GM12878 (cell line): ENCODE measurements around the gene PEX11B. TPM values are rescaled to one million over a fixed set of nuclear protein-coding genes. Genes with fewer than 3 reads are reported as not detected.

Experiments
- ATAC-seq: fragments of 200-7000 bp; cut with Tn5 transposase; 3 replicates; pipeline ENCODE4 v1.9.1; 2020; ENCODE audit warnings: mild to moderate bottlenecking, moderate library complexity
- BruUV-seq: library from RNA; stranded (reverse); fragments of 400-500 nt; replicated peaks from 2 replicates; lab custom pipeline; 2021; lab: Mats Ljungman, UMichigan
- CTCF ChIA-PET: fragments of 300-600 bp; sonication (Branson Sonifier 250); formaldehyde crosslinking; extraction: SDS; loops from one replicate; lab custom pipeline; 2021; ENCODE audit warnings: inconsistent platforms; lab: Yijun Ruan, JAX
- POLR2A ChIA-PET: fragments of 350-600 bp; formaldehyde crosslinking; extraction: SDS; loops from one replicate; lab custom pipeline; 2021; ENCODE audit warnings: inconsistent platforms; lab: Charles Lee
- RAD21 ChIA-PET: fragments of 300-600 bp; sonication (Branson Sonifier 250); formaldehyde crosslinking; loops from one replicate; lab custom pipeline; 2023; ENCODE audit warnings: antibody characterized with exemption; ENCODE audit not compliant: unreplicated experiment; lab: Charles Lee
- SMC1A ChIA-PET: fragments of 300-600 bp; sonication (Branson Sonifier 250); formaldehyde crosslinking; loops from one replicate; lab custom pipeline; 2023; ENCODE audit not compliant: unreplicated experiment, uncharacterized antibody; lab: Charles Lee
- DNase-seq: peaks from one replicate; pipeline ENCODE4 v3.0.0-alpha.2; 2011; ENCODE audit warnings: low read depth, low spot score
- FAIRE-seq: peaks from 3 replicates; lab custom pipeline; 2011; peaks lifted over from hg19 to GRCh38; lab: Jason Lieb, UNC
- H2AFZ ChIP-seq: 2 replicates; pipeline ENCODE4 v1.6.0; 2011; ENCODE audit warnings: low read depth, low read length, control low read depth; ENCODE audit not compliant: control insufficient read depth
- H3K27ac ChIP-seq: 2 replicates; pipeline ENCODE4 v1.5.1; 2011; ENCODE audit warnings: control low read depth; ENCODE audit not compliant: control insufficient read depth, insufficient read depth
- H3K27me3 ChIP-seq, 2 experiments: replicated peaks in 1 of 2; 2 replicates each; pipeline versions ENCODE4 v1.6.0 to v1.6.1; 2011; ENCODE audit warnings: low read length in 1 of 2; ENCODE audit not compliant: control insufficient read depth in 2 of 2, insufficient read depth in 2 of 2
- H3K36me3 ChIP-seq, 2 experiments: 2 replicates each; pipeline ENCODE4 v1.5.1; 2011; ENCODE audit warnings: low read length in 1 of 2; ENCODE audit not compliant: control insufficient read depth in 2 of 2, insufficient read depth in 2 of 2
- H3K4me1 ChIP-seq: 2 replicates; pipeline ENCODE4 v1.6.1; 2011; ENCODE audit warnings: mild to moderate bottlenecking, low read length, moderate library complexity, mixed read lengths; ENCODE audit not compliant: control insufficient read depth, insufficient read depth
- H3K4me2 ChIP-seq: 2 replicates; pipeline ENCODE4 v1.6.0; 2011; ENCODE audit warnings: control low read depth; ENCODE audit not compliant: control insufficient read depth, insufficient read depth
- H3K4me3 ChIP-seq: fragments of 200-600 bp; sonication (generic); 2 replicates; pipeline ENCODE4 v1.5.1; 2016
- H3K79me2 ChIP-seq: 2 replicates; pipeline ENCODE4 v1.6.0; 2011; ENCODE audit warnings: low read length; ENCODE audit not compliant: control insufficient read depth, insufficient read depth
- H3K9ac ChIP-seq: 2 replicates; pipeline ENCODE4 v1.8.0; 2011; ENCODE audit warnings: low read length, control low read depth, mixed read lengths; ENCODE audit not compliant: control insufficient read depth, insufficient read depth
- H3K9me3 ChIP-seq: replicated peaks from 3 replicates; pipeline ENCODE4 v1.5.1; 2011; ENCODE audit warnings: mild to moderate bottlenecking, low read length; ENCODE audit not compliant: control insufficient read depth, insufficient read depth
- H4K20me1 ChIP-seq: 2 replicates; pipeline ENCODE4 v1.6.0; 2011; ENCODE audit not compliant: control insufficient read depth, insufficient read depth
- CUX1 ChIP-seq: IDR thresholded peaks from 2 replicates; pipeline ENCODE4 v1.6.1; 2012; ENCODE audit warnings: improper control_type of control experiment, low read depth, low read length; ENCODE audit not compliant: insufficient replicate concordance
- E2F8 ChIP-seq: fragments of 450-650 bp; IDR thresholded peaks from 2 replicates; pipeline ENCODE4 v1.6.1; 2018; ENCODE audit warnings: mild to moderate bottlenecking, low read depth, moderate library complexity; ENCODE audit not compliant: partially characterized antibody
- ETV6 ChIP-seq, 2 experiments: fragments of 450-650 bp in 1 of 2; IDR thresholded peaks in 1 of 2; conservative IDR thresholded peaks in 1 of 2; 2 replicates each; pipeline ENCODE4 v1.6.1; 2014; ENCODE audit warnings: antibody characterized with exemption in 1 of 2, borderline replicate concordance in 1 of 2, low read depth in 1 of 2, mild to moderate bottlenecking in 1 of 2, moderate library complexity in 1 of 2
- GABPA ChIP-seq: IDR thresholded peaks from 2 replicates; pipeline ENCODE4 v1.6.1; 2014; ENCODE audit warnings: antibody characterized with exemption, low read depth, mild to moderate bottlenecking, inconsistent platforms
- GATAD2B ChIP-seq: fragments of 450-650 bp; conservative IDR thresholded peaks from 2 replicates; pipeline ENCODE4 v1.6.1; 2017; ENCODE audit warnings: low read depth, mild to moderate bottlenecking, moderate library complexity
- NFYA ChIP-seq: IDR thresholded peaks from 2 replicates; pipeline ENCODE4 v1.6.1; 2011; ENCODE audit warnings: low read depth, mild to moderate bottlenecking, low read length, improper control_type of control experiment, borderline replicate concordance
- PAX8 ChIP-seq: fragments of 450-650 bp; IDR thresholded peaks from 2 replicates; pipeline ENCODE4 v1.6.1; 2017; ENCODE audit warnings: mild to moderate bottlenecking, moderate library complexity
- RBBP5 ChIP-seq: fragments of 200-600 bp; sonication (generic); conservative IDR thresholded peaks from 2 replicates; pipeline ENCODE4 v1.6.1; 2016
- SREBF1 ChIP-seq: IDR thresholded peaks from 2 replicates; pipeline ENCODE4 v1.6.1; 2012; ENCODE audit warnings: mild to moderate bottlenecking, low read length
- USF1 ChIP-seq: IDR thresholded peaks from 2 replicates; pipeline ENCODE4 v1.6.1; 2011; ENCODE audit warnings: borderline replicate concordance, low read depth, mild to moderate bottlenecking, moderate library complexity, mixed read lengths, low read length; ENCODE audit not compliant: insufficient read depth; ENCODE audit errors: extremely low read length
- YY1 ChIP-seq: IDR thresholded peaks from 2 replicates; pipeline ENCODE4 v1.6.1; 2011; ENCODE audit warnings: low read depth, mild to moderate bottlenecking, low read length
- ZBED1 ChIP-seq: IDR thresholded peaks from 2 replicates; pipeline ENCODE4 v1.6.1; 2016; ENCODE audit warnings: borderline replicate concordance
- WGBS: methylation state at CpG from one replicate; pipeline ENCODE4 v1.1.6; 2016; ENCODE audit warnings: low lambda C conversion rate; ENCODE audit not compliant: insufficient replicate concordance, insufficient coverage; ENCODE audit errors: missing lambda C conversion rate; 5-methylcytosine and 5-hydroxymethylcytosine counted together
- in situ Hi-C: fragments of 300-500 bp; cut with MboI; formaldehyde crosslinking; loops from 9 replicates; pipeline ENCODE4 v1.14.3; 2018; ENCODE audit warnings: mixed read lengths
- intact Hi-C: fragments of 100-400 bp; cut with micrococcal nuclease; formaldehyde crosslinking; loops from one replicate; pipeline ENCODE4 v1.14.2; 2022; ENCODE audit not compliant: unreplicated experiment
- polyA plus RNA-seq, 11 experiments: library from polyadenylated mRNA; depleted of rRNA in 4 of 11; unstranded in 6 of 11; stranded (reverse) in 5 of 11; fragments of >200 nt; fragmentation: Nextera tagmentation in 4 of 11; fragmentation: Illumina TruSeq in 1 of 11; extraction: Ambion mirVana in 4 of 11; extraction: Trizol in 1 of 11; gene quantifications; 1 replicate in 1 of 11; 2 replicates in 10 of 11; pipeline versions ENCODE4 v1.2.1 to v1.2.3, GENCODE V29; 2011 to 2016; ENCODE audit warnings: inconsistent platforms in 2 of 11, missing spikeins in 2 of 11, low read depth in 1 of 11
- total RNA-seq, 4 experiments: library from RNA; depleted of rRNA in 3 of 4; stranded (reverse); fragments of >200 nt in 3 of 4; fragmentation: Illumina TruSeq in 1 of 4; extraction: Trizol in 1 of 4; gene quantifications; 2 replicates each; pipeline versions ENCODE4 v1.2.1 to v1.2.3, GENCODE V29; 2013 to 2021
- TF ChIP-seq, protein P1 (sequence below): fragments of 450-650 bp; IDR thresholded peaks from 2 replicates; pipeline ENCODE4 v1.6.1; 2017; ENCODE audit warnings: mild to moderate bottlenecking, low read depth, inconsistent platforms; ENCODE audit not compliant: poor library complexity, severe bottlenecking

PEX11B gene
- total and polyA plus RNA-seq, 10 of the 15 experiments (the other 5 are each of a cell fraction or from before 2014, with no cell fraction given), result 24.9 to 129 (median 40.7) TPM

DNA sequence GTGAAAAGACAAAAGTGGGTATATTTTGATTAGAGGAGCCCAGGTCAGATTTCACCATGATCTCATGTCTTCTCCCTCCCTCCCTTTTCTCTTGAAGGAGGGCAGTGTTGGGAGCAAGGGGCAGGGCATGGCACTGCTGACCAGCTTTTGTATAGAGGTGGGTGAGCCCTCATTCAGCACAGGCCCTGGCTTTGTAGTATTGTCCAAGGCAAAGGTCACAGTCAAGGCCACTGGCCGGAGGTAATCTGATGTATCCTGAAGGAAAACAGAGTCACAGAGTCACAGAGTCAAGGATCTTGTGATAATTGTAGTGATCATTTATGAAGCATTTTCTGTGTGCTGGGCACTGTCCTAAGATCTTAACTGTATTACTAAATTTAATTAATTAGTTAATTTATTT lies 20.5 kb downstream of the PEX11B start:
- BruUV-seq, result no TSS peak
- Histone ChIP-seq H3K4me1 (no peaks in the 10 kb centered on the region), H3K27ac (no peak overlapping the region), H3K4me2 (no peak overlapping the region), H4K20me1 (no peaks in the 10 kb centered on the region), H2AFZ (no peak overlapping the region), H3K36me3 (no peaks in the 10 kb centered on the region), H3K4me3 (no peak overlapping the region), H3K9me3 (no peaks in the 10 kb centered on the region), H3K9ac (no peak overlapping the region), H3K27me3 (no peaks in the 10 kb centered on the region), H3K79me2 (no peaks in the 10 kb centered on the region)
- POLR2A ChIA-PET, result no interaction called here
- ATAC-seq (no peak), FAIRE-seq (no peak), DNase-seq (no peak)
- 94% methylated on average over 1 of the region's 1 CpG for WGBS
- RAD21 ChIA-PET, result no interaction called here
- in situ Hi-C loops, result loop anchor here (5.0 kb wide), 1 partner anchor 114 kb away; no protein-coding TSS in a partner anchor
- intact Hi-C loops, result no loop called here
- CTCF ChIA-PET, result interaction anchor here (0.7 to 1.5 kb wide), 2 partner anchors 9 to 11 kb away, joined by 3 to 4 read pairs; no protein-coding TSS in a partner anchor
- SMC1A ChIA-PET, result interaction anchor here (1.5 kb wide), 1 partner anchor 11 kb away, joined by 3 read pairs; no protein-coding TSS in a partner anchor
- no peak for TF ChIP-seq ZBED1
- no peak for TF ChIP-seq E2F8
- no peak for TF ChIP-seq YY1
- no peak for TF ChIP-seq NFYA
- no peak for TF ChIP-seq GABPA
- TF ChIP-seq, protein P1, sequence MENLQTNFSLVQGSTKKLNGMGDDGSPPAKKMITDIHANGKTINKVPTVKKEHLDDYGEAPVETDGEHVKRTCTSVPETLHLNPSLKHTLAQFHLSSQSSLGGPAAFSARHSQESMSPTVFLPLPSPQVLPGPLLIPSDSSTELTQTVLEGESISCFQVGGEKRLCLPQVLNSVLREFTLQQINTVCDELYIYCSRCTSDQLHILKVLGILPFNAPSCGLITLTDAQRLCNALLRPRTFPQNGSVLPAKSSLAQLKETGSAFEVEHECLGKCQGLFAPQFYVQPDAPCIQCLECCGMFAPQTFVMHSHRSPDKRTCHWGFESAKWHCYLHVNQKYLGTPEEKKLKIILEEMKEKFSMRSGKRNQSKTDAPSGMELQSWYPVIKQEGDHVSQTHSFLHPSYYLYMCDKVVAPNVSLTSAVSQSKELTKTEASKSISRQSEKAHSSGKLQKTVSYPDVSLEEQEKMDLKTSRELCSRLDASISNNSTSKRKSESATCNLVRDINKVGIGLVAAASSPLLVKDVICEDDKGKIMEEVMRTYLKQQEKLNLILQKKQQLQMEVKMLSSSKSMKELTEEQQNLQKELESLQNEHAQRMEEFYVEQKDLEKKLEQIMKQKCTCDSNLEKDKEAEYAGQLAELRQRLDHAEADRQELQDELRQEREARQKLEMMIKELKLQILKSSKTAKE, result no peak
- TF ChIP-seq GATAD2B, result no peak
- no peak for TF ChIP-seq ETV6 (conservative IDR thresholded peaks at IDR 0.05 in 1 of 2, IDR thresholded peaks at IDR 0.05 in 1 of 2; ENCODE audit: borderline replicate concordance in 1 of 2, low read depth in 1 of 2)
- no peak for TF ChIP-seq SREBF1
- no peak for TF ChIP-seq USF1
- no peak for TF ChIP-seq PAX8
- no peak for TF ChIP-seq CUX1
- TF ChIP-seq RBBP5, result no peak
